Astrocyte (in vitro differentiated cells and primary cell): ENCODE data around the gene CFAP45.

Source experiments
- EZH2 ChIP-seq: IDR thresholded peaks from 2 replicates; pipeline ENCODE4 v1.6.1; 2012; ENCODE audit warnings: mild to moderate bottlenecking, low read length, inconsistent platforms; ENCODE audit not compliant: insufficient read depth
- TF ChIP-seq, protein P1 (sequence below): IDR thresholded peaks from 2 replicates; pipeline ENCODE4 v1.5.1; 2011; ENCODE audit warnings: low read depth, mild to moderate bottlenecking, inconsistent platforms, low read length, moderate library complexity; ENCODE audit not compliant: insufficient read depth

DNA sequence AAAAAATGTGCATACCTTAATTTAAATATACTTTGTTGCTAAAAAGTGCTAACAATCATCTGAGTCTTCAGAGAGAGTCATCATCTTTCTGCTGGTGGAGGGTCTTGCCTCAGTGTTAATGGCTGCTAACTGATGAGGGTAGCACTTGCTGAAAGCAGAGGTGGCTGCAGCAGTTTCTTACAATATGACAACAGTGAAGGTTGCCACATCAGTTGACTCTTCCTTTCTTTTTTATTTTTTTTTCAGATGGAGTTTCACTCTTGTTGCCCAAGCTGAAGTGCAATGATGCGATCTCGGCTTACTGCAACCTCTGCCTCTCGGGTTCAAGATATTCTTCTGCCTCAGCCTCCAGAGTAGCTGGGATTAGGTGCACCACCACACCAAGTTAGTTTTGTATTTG, 2.6 kb upstream of the CFAP45 start:
- TF ChIP-seq, protein P1, sequence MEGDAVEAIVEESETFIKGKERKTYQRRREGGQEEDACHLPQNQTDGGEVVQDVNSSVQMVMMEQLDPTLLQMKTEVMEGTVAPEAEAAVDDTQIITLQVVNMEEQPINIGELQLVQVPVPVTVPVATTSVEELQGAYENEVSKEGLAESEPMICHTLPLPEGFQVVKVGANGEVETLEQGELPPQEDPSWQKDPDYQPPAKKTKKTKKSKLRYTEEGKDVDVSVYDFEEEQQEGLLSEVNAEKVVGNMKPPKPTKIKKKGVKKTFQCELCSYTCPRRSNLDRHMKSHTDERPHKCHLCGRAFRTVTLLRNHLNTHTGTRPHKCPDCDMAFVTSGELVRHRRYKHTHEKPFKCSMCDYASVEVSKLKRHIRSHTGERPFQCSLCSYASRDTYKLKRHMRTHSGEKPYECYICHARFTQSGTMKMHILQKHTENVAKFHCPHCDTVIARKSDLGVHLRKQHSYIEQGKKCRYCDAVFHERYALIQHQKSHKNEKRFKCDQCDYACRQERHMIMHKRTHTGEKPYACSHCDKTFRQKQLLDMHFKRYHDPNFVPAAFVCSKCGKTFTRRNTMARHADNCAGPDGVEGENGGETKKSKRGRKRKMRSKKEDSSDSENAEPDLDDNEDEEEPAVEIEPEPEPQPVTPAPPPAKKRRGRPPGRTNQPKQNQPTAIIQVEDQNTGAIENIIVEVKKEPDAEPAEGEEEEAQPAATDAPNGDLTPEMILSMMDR, result no peak
- TF ChIP-seq EZH2, result no peak
